Cardiac muscle cell (in vitro differentiated cells and primary cell): Measurements from ENCODE around the gene VEZF1. TPM values are rescaled to one million over a fixed set of nuclear protein-coding genes. Genes with fewer than 3 reads are reported as not detected.

ENCODE experiments used
- DNase-seq, 2 donors: peaks; one replicate each; pipeline versions ENCODE4 v3.0.0 to v3.0.0-alpha.2; 2010 to 2017; ENCODE audit warnings: low read depth in 1 of 2, low spot score in 1 of 2
- H3K27ac ChIP-seq: fragments of 200-600 bp; sonication (generic); 2 replicates; pipeline ENCODE4 v1.5.1; 2016
- H3K27me3 ChIP-seq: fragments of 200-600 bp; sonication (generic); 2 replicates; pipeline ENCODE4 v1.6.0; 2016; ENCODE audit warnings: control low read depth
- H3K36me3 ChIP-seq: fragments of 200-600 bp; sonication (generic); 2 replicates; pipeline ENCODE4 v1.5.1; 2016; ENCODE audit warnings: control low read depth
- H3K4me1 ChIP-seq: fragments of 200-600 bp; sonication (generic); 2 replicates; pipeline ENCODE4 v1.8.1; 2017; ENCODE audit warnings: low read depth, mild to moderate bottlenecking, mixed run types
- H3K4me3 ChIP-seq: fragments of 200-600 bp; sonication (generic); 2 replicates; pipeline ENCODE4 v1.5.1; 2016; ENCODE audit warnings: mild to moderate bottlenecking
- H3K9me3 ChIP-seq: fragments of 200-600 bp; sonication (generic); 2 replicates; pipeline ENCODE4 v1.5.1; 2017; ENCODE audit warnings: low read depth, mild to moderate bottlenecking, control low read depth
- polyA plus RNA-seq: library from polyadenylated mRNA; unstranded; fragments of >200 nt; fragmentation: Nextera tagmentation; extraction: Ambion mirVana; gene quantifications from 2 replicates; pipeline ENCODE4 v1.2.1, GENCODE V29; 2016
- total RNA-seq: library from RNA; depleted of rRNA; stranded (reverse); fragments of >200 nt; gene quantifications from 2 replicates; pipeline ENCODE4 v1.2.3, GENCODE V29; 2016
- TF ChIP-seq, protein P1 (sequence below): IDR thresholded peaks from 2 replicates; pipeline ENCODE4 v1.5.1; 2012; ENCODE audit warnings: low read depth, mild to moderate bottlenecking, low read length

The VEZF1 gene
- total and polyA plus RNA-seq, 2 experiments from 2014 or later = 18.5 to 37.3 TPM

DNA sequence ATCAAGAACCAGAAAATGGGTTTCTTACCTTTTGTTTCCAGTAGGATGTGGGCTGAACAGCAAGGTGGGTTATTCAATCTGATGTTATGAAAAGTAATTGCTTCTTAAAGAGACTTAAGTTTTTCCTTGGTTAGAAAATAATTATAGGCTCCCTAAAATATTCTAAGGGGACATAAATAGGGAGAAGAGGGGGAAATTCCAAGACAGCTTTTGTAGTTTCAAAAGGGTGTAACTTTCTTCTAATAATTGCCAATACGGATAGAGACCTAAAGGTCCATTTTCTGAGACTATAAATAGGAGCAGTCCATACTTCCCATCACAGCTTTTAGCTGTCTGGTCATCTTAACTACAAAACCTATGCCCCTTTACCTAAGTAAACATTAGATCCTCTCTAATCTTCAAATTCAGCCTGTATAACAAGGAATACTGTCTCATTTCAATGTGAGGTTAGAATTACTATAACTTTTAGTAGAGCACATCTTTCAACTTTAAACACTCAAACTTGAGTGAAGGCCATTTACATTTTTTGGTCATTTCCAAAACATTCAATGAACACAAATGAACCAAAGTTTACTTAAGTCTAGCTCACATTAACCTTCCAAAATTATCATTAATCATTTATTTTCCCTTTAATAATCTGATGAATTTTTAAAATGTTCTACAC, 13.5 kb upstream of the VEZF1 start:
- Histone ChIP-seq H3K27me3 (no peaks in the 10 kb centered on the region), H3K36me3 (peaks cover 60% of the 10 kb centered on the region), H3K4me3 (no peak overlapping the region), H3K27ac (peak overlapping the region; percentile 0), H3K4me1 (peaks cover 18% of the 10 kb centered on the region), H3K9me3 (no peaks in the 10 kb centered on the region)
- no peak for DNase-seq
- TF ChIP-seq, protein P1, sequence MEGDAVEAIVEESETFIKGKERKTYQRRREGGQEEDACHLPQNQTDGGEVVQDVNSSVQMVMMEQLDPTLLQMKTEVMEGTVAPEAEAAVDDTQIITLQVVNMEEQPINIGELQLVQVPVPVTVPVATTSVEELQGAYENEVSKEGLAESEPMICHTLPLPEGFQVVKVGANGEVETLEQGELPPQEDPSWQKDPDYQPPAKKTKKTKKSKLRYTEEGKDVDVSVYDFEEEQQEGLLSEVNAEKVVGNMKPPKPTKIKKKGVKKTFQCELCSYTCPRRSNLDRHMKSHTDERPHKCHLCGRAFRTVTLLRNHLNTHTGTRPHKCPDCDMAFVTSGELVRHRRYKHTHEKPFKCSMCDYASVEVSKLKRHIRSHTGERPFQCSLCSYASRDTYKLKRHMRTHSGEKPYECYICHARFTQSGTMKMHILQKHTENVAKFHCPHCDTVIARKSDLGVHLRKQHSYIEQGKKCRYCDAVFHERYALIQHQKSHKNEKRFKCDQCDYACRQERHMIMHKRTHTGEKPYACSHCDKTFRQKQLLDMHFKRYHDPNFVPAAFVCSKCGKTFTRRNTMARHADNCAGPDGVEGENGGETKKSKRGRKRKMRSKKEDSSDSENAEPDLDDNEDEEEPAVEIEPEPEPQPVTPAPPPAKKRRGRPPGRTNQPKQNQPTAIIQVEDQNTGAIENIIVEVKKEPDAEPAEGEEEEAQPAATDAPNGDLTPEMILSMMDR = no peak

DNA sequence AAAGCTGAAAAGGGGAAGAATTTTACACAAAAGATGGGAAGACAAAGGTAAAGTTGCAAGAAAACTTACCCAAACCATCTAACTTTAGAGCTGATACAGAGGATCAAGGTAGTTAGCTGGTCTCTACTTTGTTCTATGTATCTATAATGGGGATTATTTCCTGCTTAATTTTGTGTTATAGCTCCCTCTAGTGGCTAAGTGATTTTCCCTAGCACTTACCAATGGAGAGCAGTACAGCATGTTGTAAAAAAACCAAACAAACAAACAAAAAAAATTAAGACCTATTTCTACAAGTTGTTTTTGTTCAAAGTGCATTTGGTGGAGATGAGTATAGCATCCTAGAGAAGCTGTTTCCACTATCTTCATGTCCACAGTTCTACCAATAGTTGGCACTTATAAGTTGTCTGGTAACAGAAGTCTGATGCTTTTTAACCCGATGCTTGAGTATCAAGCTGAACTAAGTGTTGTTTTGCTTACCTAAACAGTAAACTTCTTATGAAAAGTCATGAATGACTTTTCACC, 11.5 kb upstream of the VEZF1 start:
- Histone ChIP-seq H3K36me3 (peaks cover 47% of the 10 kb centered on the region), H3K4me3 (no peak overlapping the region), H3K9me3 (no peaks in the 10 kb centered on the region), H3K4me1 (peaks cover 4% of the 10 kb centered on the region), H3K27me3 (no peaks in the 10 kb centered on the region), H3K27ac (peak overlapping the region; percentile 42)
- DNase-seq = peak; percentile 75 to 84
- TF ChIP-seq, protein P1 = peak; percentile 74

DNA sequence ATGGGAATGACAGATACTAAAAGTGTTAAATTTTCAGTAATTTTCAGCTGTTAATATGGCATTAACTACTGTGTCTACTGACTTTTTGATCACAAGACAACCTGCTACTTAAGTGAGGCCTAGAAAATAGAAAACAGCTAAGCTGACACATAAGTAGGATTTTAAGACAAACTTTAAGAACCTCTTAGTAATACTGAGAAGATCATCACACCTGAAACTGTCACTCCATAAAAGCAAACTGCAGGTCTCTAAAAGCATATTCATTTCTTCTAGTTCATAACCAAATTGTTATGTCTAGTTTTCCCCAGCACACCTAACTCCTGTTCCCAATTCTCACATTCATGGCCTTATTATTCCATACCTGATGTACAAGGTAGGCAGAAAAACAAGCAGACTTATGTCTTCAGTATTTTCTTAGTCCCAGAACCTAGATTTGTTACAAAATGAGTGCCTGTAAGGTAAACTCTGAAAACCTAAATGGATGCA, 11.0 kb upstream of the VEZF1 start:
- TF ChIP-seq, protein P1 = no peak

DNA sequence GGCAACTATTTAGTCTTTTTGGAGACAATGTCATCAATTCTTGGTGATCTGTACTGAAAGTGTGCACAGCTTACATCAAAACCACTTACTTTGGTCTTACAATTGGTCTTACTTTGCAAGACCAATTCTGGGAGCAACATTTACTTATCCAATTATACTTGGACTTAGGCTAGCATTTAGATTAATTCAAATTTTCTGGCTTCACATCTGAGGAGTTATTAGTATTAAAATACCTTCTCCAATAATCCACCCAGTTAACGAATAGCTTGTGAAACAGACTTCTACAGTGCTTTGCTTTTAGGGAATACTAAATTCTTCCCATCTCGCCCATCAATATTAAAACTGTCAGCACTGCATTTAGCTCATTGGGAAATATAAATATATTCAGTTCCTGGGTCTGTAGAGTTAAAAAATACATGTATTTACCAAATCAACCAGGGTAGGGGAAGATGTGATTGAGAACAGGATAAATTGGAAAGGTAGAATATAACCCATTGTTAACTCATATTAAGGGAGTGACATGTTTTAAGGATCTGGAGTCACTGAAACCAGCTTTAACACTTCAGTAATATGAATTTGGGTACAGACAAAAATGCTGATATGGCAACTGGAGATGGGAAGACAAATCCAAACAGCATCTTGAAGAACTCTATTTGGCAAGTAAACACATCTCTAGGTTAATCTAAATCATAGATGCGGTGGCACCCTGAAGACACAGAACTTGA, 9.2 kb upstream of the VEZF1 start:
- Histone ChIP-seq H3K4me3 (no peak overlapping the region), H3K27ac (peak overlapping the region; percentile 24), H3K4me1 (peaks cover 8% of the 10 kb centered on the region), H3K9me3 (no peaks in the 10 kb centered on the region), H3K36me3 (peaks cover 25% of the 10 kb centered on the region), H3K27me3 (no peaks in the 10 kb centered on the region)
- TF ChIP-seq, protein P1 = no peak
- no peak for DNase-seq

More for the DNA sequence above, 11.0 kb upstream of the VEZF1 start:
- H3K27me3 ChIP-seq = no peaks in the 10 kb centered on the region
- H3K36me3 ChIP-seq = peaks cover 42% of the 10 kb centered on the region
- no peaks in the 10 kb centered on the region for H3K9me3 ChIP-seq
- no peak for DNase-seq
- H3K4me3 ChIP-seq = no peak overlapping the region
- H3K27ac ChIP-seq = peak overlapping the region; percentile 24
- no peaks in the 10 kb centered on the region for H3K4me1 ChIP-seq

DNA sequence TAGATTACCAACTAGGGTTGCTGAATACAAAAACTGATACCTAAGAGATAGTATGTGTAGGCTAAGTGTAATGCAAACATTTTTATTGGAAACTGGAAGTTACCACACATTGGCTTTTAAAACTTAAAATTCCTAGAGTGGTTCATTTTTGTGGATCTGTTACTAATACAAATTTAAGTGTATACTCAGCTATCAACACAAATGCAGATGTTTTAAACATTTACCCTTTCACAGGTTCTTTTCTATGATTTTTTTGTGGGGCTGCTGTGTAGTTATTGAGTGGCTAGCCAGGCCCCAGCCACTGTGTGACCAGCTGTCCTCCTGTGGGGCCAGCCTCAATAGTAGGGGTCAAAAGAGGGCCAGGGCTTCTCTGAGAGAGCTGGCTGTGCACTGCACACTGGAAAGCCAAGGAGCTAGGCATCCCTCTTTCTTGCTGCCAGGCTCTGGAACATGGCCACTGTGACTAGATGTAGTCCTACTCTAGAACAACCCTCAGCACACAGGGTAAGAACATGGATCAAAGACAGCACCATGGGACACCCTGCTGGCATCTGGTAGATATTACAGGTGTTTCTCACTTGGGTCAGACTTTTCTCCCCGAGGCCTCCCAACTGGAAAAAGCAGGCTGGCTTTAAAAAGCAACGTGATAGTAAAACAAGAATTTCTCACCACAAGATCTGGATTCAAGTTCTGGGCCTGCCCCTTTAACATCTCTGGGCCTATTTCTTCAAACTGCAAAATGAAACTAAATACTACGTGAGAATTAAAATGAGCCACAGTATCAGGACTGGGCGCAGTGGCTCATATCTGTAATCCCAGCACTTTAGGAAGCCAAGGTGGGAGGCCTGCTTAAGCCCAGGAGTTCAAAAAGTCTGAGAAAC, 7.3 kb upstream of the VEZF1 start:
- Histone ChIP-seq H3K4me1 (peaks cover 18% of the 10 kb centered on the region), H3K4me3 (no peak overlapping the region), H3K36me3 (peaks cover 18% of the 10 kb centered on the region), H3K27ac (peak overlapping the region; percentile 18), H3K27me3 (no peaks in the 10 kb centered on the region), H3K9me3 (no peaks in the 10 kb centered on the region)
- TF ChIP-seq, protein P1 = peak; percentile 65
- DNase-seq = peak; percentile 66 to 83
